Hypothalamus (tissue), 51 donors: ENCODE measurements around the gene TMEM74B.

Source experiments
- DNase-seq, 51 donors: peaks; one replicate each; lab custom pipeline; 2025; lab: John Stamatoyannopoulos, UW

Gene TMEM74B

GRCh38 chr20:1206366-1207148, 21.8 kb upstream of the TMEM74B start:
- no peak for DNase-seq

- no peak for DNase-seq
Measured at GRCh38 chr20:1205802-1206201, 21.0 kb upstream of the TMEM74B start.

- no peak for DNase-seq
Measured at GRCh38 chr20:1204576-1204975, 19.8 kb upstream of the TMEM74B start.

- no peak for DNase-seq
Measured at GRCh38 chr20:1204113-1204512, 19.3 kb upstream of the TMEM74B start.

- no peak for DNase-seq
Measured at GRCh38 chr20:1203630-1204029, 18.8 kb upstream of the TMEM74B start.

GRCh38 chr20:1202762-1203504, 18.2 kb upstream of the TMEM74B start, which contains the start of gene C20orf202:
TSS of gene C20orf202 (plus strand) at chr20:1203454. CDS start at chr20:1203586, 132 bp downstream.
- DNase-seq, result no peak

GRCh38 chr20:1199964-1200363, 15.2 kb upstream of the TMEM74B start:
- DNase-seq, result no peak

GRCh38 chr20:1199212-1199873, 14.6 kb upstream of the TMEM74B start:
- DNase-seq, result no peak

- no peak for DNase-seq
Measured at GRCh38 chr20:1198751-1199150, 14.0 kb upstream of the TMEM74B start.

- DNase-seq, result no peak
Measured at GRCh38 chr20:1197801-1198200, 13.0 kb upstream of the TMEM74B start.

GRCh38 chr20:1196634-1197033, 11.9 kb upstream of the TMEM74B start:
- DNase-seq, result no peak

- DNase-seq, result no peak
Measured at GRCh38 chr20:1195226-1195625, 10.4 kb upstream of the TMEM74B start.

- no peak for DNase-seq
Measured at GRCh38 chr20:1191299-1191698, 6.5 kb upstream of the TMEM74B start.

- DNase-seq, result no peak
Measured at GRCh38 chr20:1190847-1191246, 6.1 kb upstream of the TMEM74B start.

GRCh38 chr20:1189827-1190226, 5.0 kb upstream of the TMEM74B start:
- DNase-seq, result no peak

GRCh38 chr20:1188347-1188746, 3.6 kb upstream of the TMEM74B start:
- DNase-seq, result no peak

GRCh38 chr20:1187605-1188171, 2.9 kb upstream of the TMEM74B start:
- no peak for DNase-seq

GRCh38 chr20:1186367-1186991, 1.7 kb upstream of the TMEM74B start:
- no peak for DNase-seq

GRCh38 chr20:1185790-1186334, 1.1 kb upstream of the TMEM74B start:
- DNase-seq, result peak in 8 of 51 donors; percentile 7 to 27 (median 22)

GRCh38 chr20:1185316-1185741, 548 bp upstream of the TMEM74B start:
- DNase-seq, result peak in 2 of 51 donors; percentile 10 to 28
